ENCODE data around the gene PM20D1.

The PM20D1 gene

GRCh38 chr1:205812878-205813754 is 36.8 kb downstream of the PM20D1 start, which contains the start of gene SLC41A1:
SLC41A1 (minus strand) TSS chr1:205813198; CDS start chr1:205810441, 2,757 bp downstream.
- DNase-seq (ENCODE audit: low read depth, low spot score): peak; percentile 12
- no peaks in the 10 kb centered on the region for H3K36me3 ChIP-seq (ENCODE audit: insufficient read depth, low read length)
- no peak for TF ChIP-seq EZH2 (IDR thresholded peaks at IDR 0.05)
- peak; percentile 42 for TF ChIP-seq FOXP2 (optimal IDR thresholded peaks at IDR 0.05; ENCODE audit: control extremely low read depth, extremely low read length, insufficient read depth)
- TF ChIP-seq POLR2AphosphoS5 (IDR thresholded peaks at IDR 0.05; ENCODE audit: borderline replicate concordance, low read depth, low read length): peak; percentile 76

GRCh38 chr1:205812271-205812877 is 37.6 kb downstream of the PM20D1 start:
- Histone ChIP-seq H3K9me3 (ENCODE audit: low read depth, low read length) (no peaks in the 10 kb centered on the region), H3K27ac (no peak overlapping the region), H3K36me3 (ENCODE audit: insufficient read depth, low read length) (no peaks in the 10 kb centered on the region), H3K9ac (ENCODE audit: insufficient read length) (peak overlapping the region; percentile 86), H3K4me3 (peak overlapping the region; percentile 92)
- no peak for DNase-seq (ENCODE audit: low read depth, low spot score)
- TF ChIP-seq POLR2AphosphoS5 (IDR thresholded peaks at IDR 0.05; ENCODE audit: borderline replicate concordance, low read depth, low read length) (no peak), EZH2 (IDR thresholded peaks at IDR 0.05) (no peak), FOXP2 (optimal IDR thresholded peaks at IDR 0.05; ENCODE audit: control extremely low read depth, extremely low read length, insufficient read depth) (no peak)

More at GRCh38 chr1:205812878-205813754, 36.8 kb downstream of the PM20D1 start, which contains the start of gene SLC41A1:
- Histone ChIP-seq H3K9me3 (ENCODE audit: low read depth, low read length) (no peaks in the 10 kb centered on the region), H3K4me3 (peak within 1 kb of the TSS; percentile 92), H3K27ac (no peak within 1 kb of the TSS), H3K9ac (ENCODE audit: insufficient read length) (peak within 1 kb of the TSS; percentile 86)

- H3K27ac ChIP-seq: no peak overlapping the region
Observed at GRCh38 chr1:205811660-205812059, 38.3 kb downstream of the PM20D1 start.

GRCh38 chr1:205810448-205811157 is 39.3 kb downstream of the PM20D1 start:
- DNase-seq (ENCODE audit: low read depth, low spot score): no peak
- H3K27ac ChIP-seq: no peak overlapping the region
- TF ChIP-seq POLR2AphosphoS5 (IDR thresholded peaks at IDR 0.05; ENCODE audit: borderline replicate concordance, low read depth, low read length) (no peak), FOXP2 (optimal IDR thresholded peaks at IDR 0.05; ENCODE audit: control extremely low read depth, extremely low read length, insufficient read depth) (no peak), EZH2 (IDR thresholded peaks at IDR 0.05) (no peak)
- no peak overlapping the region for H3K9ac ChIP-seq (ENCODE audit: insufficient read length)
- H3K9me3 ChIP-seq (ENCODE audit: low read depth, low read length): no peaks in the 10 kb centered on the region
- no peak overlapping the region for H3K4me3 ChIP-seq
- no peaks in the 10 kb centered on the region for H3K36me3 ChIP-seq (ENCODE audit: insufficient read depth, low read length)

More at GRCh38 chr1:205811660-205812059, 38.3 kb downstream of the PM20D1 start:
- no peaks in the 10 kb centered on the region for H3K9me3 ChIP-seq (ENCODE audit: low read depth, low read length)
- peak overlapping the region; percentile 86 for H3K9ac ChIP-seq (ENCODE audit: insufficient read length)
- H3K36me3 ChIP-seq (ENCODE audit: insufficient read depth, low read length): no peaks in the 10 kb centered on the region
- TF ChIP-seq POLR2AphosphoS5 (IDR thresholded peaks at IDR 0.05; ENCODE audit: borderline replicate concordance, low read depth, low read length) (no peak), EZH2 (IDR thresholded peaks at IDR 0.05) (no peak), FOXP2 (optimal IDR thresholded peaks at IDR 0.05; ENCODE audit: control extremely low read depth, extremely low read length, insufficient read depth) (no peak)
- DNase-seq (ENCODE audit: low read depth, low spot score): no peak
- H3K4me3 ChIP-seq: peak overlapping the region; percentile 92

GRCh38 chr1:205809942-205810345 is 40.0 kb downstream of the PM20D1 start:
- H3K9me3 ChIP-seq (ENCODE audit: low read depth, low read length): no peaks in the 10 kb centered on the region
- no peak overlapping the region for H3K9ac ChIP-seq (ENCODE audit: insufficient read length)
- H3K36me3 ChIP-seq (ENCODE audit: insufficient read depth, low read length): no peaks in the 10 kb centered on the region
- no peak for TF ChIP-seq POLR2AphosphoS5 (IDR thresholded peaks at IDR 0.05; ENCODE audit: borderline replicate concordance, low read depth, low read length)
- no peak for TF ChIP-seq FOXP2 (optimal IDR thresholded peaks at IDR 0.05; ENCODE audit: control extremely low read depth, extremely low read length, insufficient read depth)
- TF ChIP-seq EZH2 (IDR thresholded peaks at IDR 0.05): no peak
- H3K27ac ChIP-seq: no peak overlapping the region
- no peak overlapping the region for H3K4me3 ChIP-seq
- DNase-seq (ENCODE audit: low read depth, low spot score): no peak

- TF ChIP-seq FOXP2 (optimal IDR thresholded peaks at IDR 0.05; ENCODE audit: control extremely low read depth, extremely low read length, insufficient read depth) (no peak), EZH2 (IDR thresholded peaks at IDR 0.05) (no peak), POLR2AphosphoS5 (IDR thresholded peaks at IDR 0.05; ENCODE audit: borderline replicate concordance, low read depth, low read length) (no peak)
- DNase-seq (ENCODE audit: low read depth, low spot score): no peak
- Histone ChIP-seq H3K4me3 (0 out of 2 replicates have a peak overlapping the region, but pooled peaks have one; percentile 8), H3K9me3 (ENCODE audit: low read depth, low read length) (no peaks in the 10 kb centered on the region), H3K36me3 (ENCODE audit: insufficient read depth, low read length) (no peaks in the 10 kb centered on the region), H3K9ac (ENCODE audit: insufficient read length) (no peak overlapping the region), H3K27ac (no peak overlapping the region)
Observed at GRCh38 chr1:205809469-205809868, 40.5 kb downstream of the PM20D1 start.

GRCh38 chr1:205805082-205805711 is 44.7 kb downstream of the PM20D1 start:
- Histone ChIP-seq H3K9ac (ENCODE audit: insufficient read length) (no peak overlapping the region), H3K36me3 (ENCODE audit: insufficient read depth, low read length) (no peaks in the 10 kb centered on the region), H3K4me3 (no peak overlapping the region), H3K9me3 (ENCODE audit: low read depth, low read length) (no peaks in the 10 kb centered on the region), H3K27ac (no peak overlapping the region)
- TF ChIP-seq POLR2AphosphoS5 (IDR thresholded peaks at IDR 0.05; ENCODE audit: borderline replicate concordance, low read depth, low read length): no peak
- no peak for TF ChIP-seq EZH2 (IDR thresholded peaks at IDR 0.05)
- TF ChIP-seq FOXP2 (optimal IDR thresholded peaks at IDR 0.05; ENCODE audit: control extremely low read depth, extremely low read length, insufficient read depth): no peak
- DNase-seq (ENCODE audit: low read depth, low spot score): no peak

Data from SK-N-MC (cell line).